A549 (cell line): ENCODE data around the gene DNAH7.

Experiments used
- EHF ChIP-seq: fragments of 250-450 bp; sonication (Bioruptor Pico); IDR thresholded peaks from 2 replicates; pipeline ENCODE4 v1.5.0; 2020; ENCODE audit warnings: mild to moderate bottlenecking
- EP300 ChIP-seq, 2 experiments: fragments of >200 bp; sonication (Bioruptor Twin); formaldehyde crosslinking; IDR thresholded peaks; 2 replicates in 1 of 2; 3 replicates in 1 of 2; pipeline ENCODE4 v1.6.1; 2016 to 2017
- HDAC2 ChIP-seq: fragments of 200-600 bp; sonication (generic); IDR thresholded peaks from 2 replicates; pipeline ENCODE4 v1.6.1; 2016
- JUNB ChIP-seq: fragments of >200 bp; sonication (Bioruptor Twin); formaldehyde crosslinking; IDR thresholded peaks from 2 replicates; pipeline ENCODE4 v1.6.1; 2016
- POLR2A ChIP-seq: IDR thresholded peaks from 2 replicates; pipeline ENCODE4 v1.6.1; 2012; ENCODE audit warnings: mild to moderate bottlenecking, low read length
- RCOR1 ChIP-seq: fragments of 150-350 bp; IDR thresholded peaks from 2 replicates; pipeline ENCODE4 v1.6.1; 2014; ENCODE audit warnings: antibody characterized with exemption, low read length, low read depth
- SMC3 ChIP-seq: fragments of >200 bp; sonication (Bioruptor Twin); formaldehyde crosslinking; IDR thresholded peaks from 3 replicates; pipeline ENCODE4 v1.6.1; 2018; ENCODE audit warnings: inconsistent platforms
- TF ChIP-seq, protein P1 (sequence below): fragments of >200 bp; sonication (Bioruptor Twin); formaldehyde crosslinking; IDR thresholded peaks from 3 replicates; pipeline ENCODE4 v1.5.1; 2016

DNA sequence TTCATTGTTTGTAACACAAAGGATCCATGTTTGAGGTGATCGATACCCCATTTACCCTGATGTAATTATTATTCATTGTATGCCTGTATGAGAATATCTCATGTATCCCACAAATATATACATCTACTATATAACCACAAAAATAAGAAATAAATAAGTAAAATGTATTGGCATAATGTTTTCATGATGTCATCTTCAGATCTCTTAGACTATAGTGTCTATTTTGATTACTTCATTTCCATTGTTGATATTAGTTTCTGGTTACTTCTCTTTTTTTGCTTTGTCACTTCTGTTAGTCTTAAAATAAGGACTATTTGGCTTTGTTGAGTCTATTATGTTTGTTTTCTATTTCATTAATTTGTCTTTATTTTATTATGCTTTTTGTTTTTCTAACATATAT, 301.9 kb downstream of the DNAH7 start:
- TF ChIP-seq EHF (CRISPR knock-in tag) (no peak), POLR2A (no peak), JUNB (no peak), HDAC2 (no peak), EP300 (IDR thresholded peaks at IDR 0.05) (no peak), SMC3 (no peak), RCOR1 (no peak)
- TF ChIP-seq, protein P1, sequence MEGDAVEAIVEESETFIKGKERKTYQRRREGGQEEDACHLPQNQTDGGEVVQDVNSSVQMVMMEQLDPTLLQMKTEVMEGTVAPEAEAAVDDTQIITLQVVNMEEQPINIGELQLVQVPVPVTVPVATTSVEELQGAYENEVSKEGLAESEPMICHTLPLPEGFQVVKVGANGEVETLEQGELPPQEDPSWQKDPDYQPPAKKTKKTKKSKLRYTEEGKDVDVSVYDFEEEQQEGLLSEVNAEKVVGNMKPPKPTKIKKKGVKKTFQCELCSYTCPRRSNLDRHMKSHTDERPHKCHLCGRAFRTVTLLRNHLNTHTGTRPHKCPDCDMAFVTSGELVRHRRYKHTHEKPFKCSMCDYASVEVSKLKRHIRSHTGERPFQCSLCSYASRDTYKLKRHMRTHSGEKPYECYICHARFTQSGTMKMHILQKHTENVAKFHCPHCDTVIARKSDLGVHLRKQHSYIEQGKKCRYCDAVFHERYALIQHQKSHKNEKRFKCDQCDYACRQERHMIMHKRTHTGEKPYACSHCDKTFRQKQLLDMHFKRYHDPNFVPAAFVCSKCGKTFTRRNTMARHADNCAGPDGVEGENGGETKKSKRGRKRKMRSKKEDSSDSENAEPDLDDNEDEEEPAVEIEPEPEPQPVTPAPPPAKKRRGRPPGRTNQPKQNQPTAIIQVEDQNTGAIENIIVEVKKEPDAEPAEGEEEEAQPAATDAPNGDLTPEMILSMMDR, result no peak
